Osteocyte (in vitro differentiated cells): ENCODE measurements around the gene NDUFB1. TPM values are rescaled to one million over a fixed set of nuclear protein-coding genes. Genes with fewer than 3 reads are reported as not detected.

ENCODE experiments used
- DNase-seq: peaks from one replicate; pipeline ENCODE4 v3.0.0; 2021; ENCODE audit warnings: mixed read lengths; ENCODE audit not compliant: unreplicated experiment; ENCODE audit errors: extremely low spot score
- H3K27ac Mint-ChIP-seq: one replicate; pipeline ENCODE4 v1.8.0; 2021; ENCODE audit warnings: mild to moderate bottlenecking, mixed read lengths; ENCODE audit not compliant: unreplicated experiment
- H3K27me3 Mint-ChIP-seq: one replicate; pipeline ENCODE4 v1.8.0; 2021; ENCODE audit warnings: mixed read lengths; ENCODE audit not compliant: unreplicated experiment
- H3K36me3 Mint-ChIP-seq: one replicate; pipeline ENCODE4 v1.8.0; 2021; ENCODE audit warnings: mixed read lengths; ENCODE audit not compliant: unreplicated experiment
- H3K4me1 Mint-ChIP-seq: one replicate; pipeline ENCODE4 v1.8.0; 2021; ENCODE audit warnings: mixed read lengths; ENCODE audit not compliant: unreplicated experiment
- H3K4me3 Mint-ChIP-seq: one replicate; pipeline ENCODE4 v1.8.0; 2021; ENCODE audit warnings: mild to moderate bottlenecking, moderate library complexity, mixed read lengths; ENCODE audit not compliant: unreplicated experiment
- H3K9me3 Mint-ChIP-seq: one replicate; pipeline ENCODE4 v1.8.0; 2021; ENCODE audit warnings: mixed read lengths; ENCODE audit not compliant: unreplicated experiment
- CTCF ChIP-seq: fragments of 200-600 bp; sonication (generic); IDR thresholded peaks from 2 replicates; pipeline ENCODE4 v1.5.0; 2021; ENCODE audit warnings: antibody characterized with exemption, mild to moderate bottlenecking, moderate library complexity
- total RNA-seq: library from RNA; stranded (reverse); gene quantifications from 2 replicates; pipeline ENCODE4 v1.2.1, GENCODE V29; 2021

The NDUFB1 gene
- total RNA-seq, 1 donor from 2014 or later, result 118 TPM

GRCh38 chr14:92103363-92103989 is 18.0 kb downstream of the NDUFB1 start:
- H3K27me3 Mint-ChIP-seq, result peaks cover 3% of the 10 kb centered on the region
- no peaks in the 10 kb centered on the region for H3K9me3 Mint-ChIP-seq
- no peak for TF ChIP-seq CTCF
- H3K27ac Mint-ChIP-seq, result no peak overlapping the region
- DNase-seq, result no peak
- no peaks in the 10 kb centered on the region for H3K36me3 Mint-ChIP-seq
- peaks cover 19% of the 10 kb centered on the region for H3K4me1 Mint-ChIP-seq
- no peak overlapping the region for H3K4me3 Mint-ChIP-seq

GRCh38 chr14:92099802-92100201 is 21.7 kb downstream of the NDUFB1 start:
- Mint-ChIP-seq H3K9me3 (no peaks in the 10 kb centered on the region), H3K27ac (no peak overlapping the region), H3K27me3 (no peaks in the 10 kb centered on the region), H3K4me3 (no peak overlapping the region), H3K4me1 (peaks cover 13% of the 10 kb centered on the region), H3K36me3 (peaks cover 4% of the 10 kb centered on the region)
- no peak for TF ChIP-seq CTCF
- DNase-seq, result no peak

- DNase-seq, result no peak
- peak; percentile 26 for TF ChIP-seq CTCF
- Mint-ChIP-seq H3K4me1 (no peaks in the 10 kb centered on the region), H3K27ac (no peak overlapping the region), H3K4me3 (no peak overlapping the region), H3K36me3 (peaks cover 31% of the 10 kb centered on the region), H3K27me3 (no peaks in the 10 kb centered on the region), H3K9me3 (no peaks in the 10 kb centered on the region)
Observed at GRCh38 chr14:92093320-92093719, 28.2 kb downstream of the NDUFB1 start.

- Mint-ChIP-seq H3K9me3 (no peaks in the 10 kb centered on the region), H3K27ac (no peak overlapping the region), H3K27me3 (no peaks in the 10 kb centered on the region), H3K4me3 (no peak overlapping the region), H3K4me1 (no peaks in the 10 kb centered on the region), H3K36me3 (peaks cover 47% of the 10 kb centered on the region)
- no peak for DNase-seq
- no peak for TF ChIP-seq CTCF
Observed at GRCh38 chr14:92088494-92088893, 33.0 kb downstream of the NDUFB1 start.

- Mint-ChIP-seq H3K4me3 (no peak overlapping the region), H3K9me3 (no peaks in the 10 kb centered on the region), H3K4me1 (no peaks in the 10 kb centered on the region), H3K27me3 (no peaks in the 10 kb centered on the region), H3K36me3 (peaks cover 27% of the 10 kb centered on the region), H3K27ac (no peak overlapping the region)
- DNase-seq, result no peak
- TF ChIP-seq CTCF, result no peak
Observed at GRCh38 chr14:92074555-92074954, 47.0 kb downstream of the NDUFB1 start.

Other genes with a start within 250 kb of the NDUFB1 start
- gene FBLN5, start 174.0 kb downstream of the NDUFB1 start, total RNA-seq, result 98.7 and 101 TPM in 2 replicates
- gene TRIP11, start 81.6 kb downstream of the NDUFB1 start, total RNA-seq, result 74.8 and 75.1 TPM in 2 replicates
- 35.7 and 41.9 TPM in 2 replicates for gene ATXN3, start 15.1 kb downstream of the NDUFB1 start, total RNA-seq
- gene CPSF2, start 263 bp upstream of the NDUFB1 start, total RNA-seq, result 78.2 and 80.2 TPM in 2 replicates
- gene SLC24A4, start 201.5 kb upstream of the NDUFB1 start, total RNA-seq, result not detected in 2 replicates